Measurements from ENCODE around the gene MAP1LC3B2. TPM values are rescaled to one million over a fixed set of nuclear protein-coding genes. Genes with fewer than 3 reads are reported as not detected.

MAP1LC3B2 gene
- total RNA-seq: 0.53 and 1.1 TPM in 2 replicates

GRCh38 chr12:116559162-116559935 lies at the start of gene MAP1LC3B2:
TSS of gene MAP1LC3B2 (plus strand) at chr12:116559381. CDS start at chr12:116575943, 16,562 bp downstream.

Other genes starting within 250 kb of the MAP1LC3B2 start
- 16.6 and 17.6 TPM in 2 replicates for gene SPRING1, start 178.7 kb downstream of the MAP1LC3B2 start, total RNA-seq
- 4.1 and 4.7 TPM in 2 replicates for gene RNFT2, start 178.9 kb downstream of the MAP1LC3B2 start, total RNA-seq